Esophagus squamous epithelium (tissue), 5 donors: ENCODE results near the gene PCBD1. TPM values are rescaled to one million over a fixed set of nuclear protein-coding genes. Genes with fewer than 3 reads are reported as not detected.

Experiments
- DNase-seq: peaks from one replicate; lab custom pipeline; 2025; lab: John Stamatoyannopoulos, UW
- H3K27ac ChIP-seq, 4 donors: fragments of 200-600 bp; sonication (generic); one replicate each; pipeline ENCODE4 v1.5.1; 2016 to 2019; ENCODE audit warnings: mild to moderate bottlenecking in 1 of 4
- H3K27me3 ChIP-seq, 4 donors: fragments of 200-600 bp; sonication (generic); 1 replicate in 3 of 4; 2 replicates in 1 of 4; pipeline versions ENCODE4 v1.5.1 to v1.6.0; 2017 to 2021; ENCODE audit warnings: antibody characterized with exemption in 1 of 4
- H3K36me3 ChIP-seq, 3 donors: fragments of 200-600 bp; sonication (generic); one replicate each; pipeline ENCODE4 v1.5.1; 2016 to 2019
- H3K4me1 ChIP-seq, 3 donors: fragments of 200-600 bp; sonication (generic); one replicate each; pipeline ENCODE4 v1.5.1; 2017 to 2019
- H3K4me3 ChIP-seq, 4 donors: fragments of 200-600 bp; sonication (generic); 1 replicate in 3 of 4; 2 replicates in 1 of 4; pipeline ENCODE4 v1.5.1; 2016 to 2019; ENCODE audit warnings: mild to moderate bottlenecking in 2 of 4, moderate library complexity in 1 of 4
- H3K9me3 ChIP-seq, 3 donors: fragments of 200-600 bp; sonication (generic); one replicate each; pipeline ENCODE4 v1.5.1; 2016 to 2019
- POLR2A ChIP-seq, 4 donors: fragments of 450-650 bp; IDR thresholded peaks; one replicate each; pipeline ENCODE4 v1.6.1; 2017; ENCODE audit warnings: antibody characterized with exemption in 4 of 4, mild to moderate bottlenecking in 4 of 4, moderate library complexity in 3 of 4
- WGBS, 2 donors: methylation state at CpG; one replicate each; pipeline ENCODE4 v1.1.5; 2018; 5-methylcytosine and 5-hydroxymethylcytosine counted together
- intact Hi-C: fragments of 100-400 bp; cut with DNase I; formaldehyde crosslinking; loops from one replicate; pipeline ENCODE4 v1.15.0; 2022
- total RNA-seq, 4 donors: library from RNA; depleted of rRNA; stranded (reverse); fragments of >200 nt; gene quantifications; one replicate each; pipeline ENCODE4 v1.1.0, GENCODE V29; 2016
- TF ChIP-seq, protein P1 (sequence below), 6 experiments: fragments of 450-650 bp in 4 of 6; fragments of 200-600 bp in 2 of 6; sonication (generic) in 2 of 6; IDR thresholded peaks; one replicate each; pipeline ENCODE4 v1.5.1; 2016 to 2019; ENCODE audit warnings: antibody characterized with exemption in 6 of 6, mild to moderate bottlenecking in 4 of 6, moderate library complexity in 4 of 6
- donor health status: DM: yes; HTN: yes; CAD: no.

The PCBD1 gene
- total RNA-seq, 4 donors from 2014 or later = 26.2 to 56.3 (median 41.5) TPM

DNA sequence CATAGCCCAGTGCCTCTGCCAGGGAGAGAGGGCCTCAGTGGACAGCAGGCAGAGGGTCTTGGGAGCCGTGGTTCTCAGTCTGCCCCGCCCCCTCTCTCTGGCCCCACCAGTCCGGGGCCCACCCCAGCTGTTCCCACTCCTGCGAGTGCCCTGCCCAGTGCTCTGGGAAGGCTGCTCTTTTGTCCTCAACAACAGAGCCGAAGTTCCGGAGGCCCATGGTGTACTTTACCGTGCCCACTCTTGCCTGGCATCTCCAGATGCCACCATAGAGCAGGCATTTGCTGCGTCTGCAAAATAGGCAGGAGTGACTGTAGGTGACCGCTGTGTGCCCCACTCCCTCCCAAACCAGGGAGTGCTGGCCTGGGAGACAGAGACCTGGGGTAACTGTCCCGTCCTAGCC, 29.3 kb upstream of the PCBD1 start:
- Histone ChIP-seq H3K36me3 (no peaks in the 10 kb centered on the region), H3K27ac (no peak overlapping the region), H3K9me3 (no peaks in the 10 kb centered on the region), H3K27me3 (peaks cover 0 to 66% (median 0%) of the 10 kb centered on the region in 4 donors), H3K4me3 (no peak overlapping the region), H3K4me1 (peaks cover 0 to 17% (median 0%) of the 10 kb centered on the region in 3 donors)
- WGBS, 2 donors = 67 to 86% methylated on average over 1 to 2 of the region's 10 CpGs
- DNase-seq = no peak
- intact Hi-C loops = no loop called here
- no peak for TF ChIP-seq POLR2A (IDR thresholded peaks at IDR 0.05)
- TF ChIP-seq, protein P1, sequence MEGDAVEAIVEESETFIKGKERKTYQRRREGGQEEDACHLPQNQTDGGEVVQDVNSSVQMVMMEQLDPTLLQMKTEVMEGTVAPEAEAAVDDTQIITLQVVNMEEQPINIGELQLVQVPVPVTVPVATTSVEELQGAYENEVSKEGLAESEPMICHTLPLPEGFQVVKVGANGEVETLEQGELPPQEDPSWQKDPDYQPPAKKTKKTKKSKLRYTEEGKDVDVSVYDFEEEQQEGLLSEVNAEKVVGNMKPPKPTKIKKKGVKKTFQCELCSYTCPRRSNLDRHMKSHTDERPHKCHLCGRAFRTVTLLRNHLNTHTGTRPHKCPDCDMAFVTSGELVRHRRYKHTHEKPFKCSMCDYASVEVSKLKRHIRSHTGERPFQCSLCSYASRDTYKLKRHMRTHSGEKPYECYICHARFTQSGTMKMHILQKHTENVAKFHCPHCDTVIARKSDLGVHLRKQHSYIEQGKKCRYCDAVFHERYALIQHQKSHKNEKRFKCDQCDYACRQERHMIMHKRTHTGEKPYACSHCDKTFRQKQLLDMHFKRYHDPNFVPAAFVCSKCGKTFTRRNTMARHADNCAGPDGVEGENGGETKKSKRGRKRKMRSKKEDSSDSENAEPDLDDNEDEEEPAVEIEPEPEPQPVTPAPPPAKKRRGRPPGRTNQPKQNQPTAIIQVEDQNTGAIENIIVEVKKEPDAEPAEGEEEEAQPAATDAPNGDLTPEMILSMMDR (IDR thresholded peaks at IDR 0.05) = no peak

DNA sequence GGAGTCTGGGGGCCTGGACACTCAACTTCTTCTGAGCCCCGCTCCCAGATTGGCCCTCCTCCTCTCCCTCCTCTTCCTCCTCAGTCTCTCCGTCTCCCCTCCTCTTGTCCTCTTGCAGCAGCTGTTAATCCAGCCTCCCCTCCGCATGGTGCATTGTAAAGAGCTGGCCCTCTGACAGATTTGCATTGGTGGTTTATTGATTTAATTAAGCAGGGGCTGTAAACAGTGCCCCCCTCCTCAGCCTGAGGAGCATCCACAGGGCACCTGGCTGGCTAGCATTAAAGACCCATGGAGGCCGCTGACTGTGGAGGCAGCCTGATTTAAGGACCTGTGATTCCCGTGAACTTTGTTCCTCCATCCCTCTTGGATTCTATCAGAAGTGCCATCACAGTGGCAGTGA, 28.9 kb upstream of the PCBD1 start:
- Histone ChIP-seq H3K27me3 (peaks cover 0 to 62% (median 0%) of the 10 kb centered on the region in 4 donors), H3K9me3 (no peaks in the 10 kb centered on the region), H3K27ac (no peak overlapping the region), H3K36me3 (no peaks in the 10 kb centered on the region), H3K4me1 (peaks cover 0 to 17% (median 0%) of the 10 kb centered on the region in 3 donors), H3K4me3 (no peak overlapping the region)
- 70 to 75% methylated on average over 4 to 5 of the region's 5 CpGs for WGBS, 2 donors
- DNase-seq = no peak
- intact Hi-C loops = no loop called here
- no peak for TF ChIP-seq POLR2A (IDR thresholded peaks at IDR 0.05)
- TF ChIP-seq, protein P1 (IDR thresholded peaks at IDR 0.05) = no peak

DNA sequence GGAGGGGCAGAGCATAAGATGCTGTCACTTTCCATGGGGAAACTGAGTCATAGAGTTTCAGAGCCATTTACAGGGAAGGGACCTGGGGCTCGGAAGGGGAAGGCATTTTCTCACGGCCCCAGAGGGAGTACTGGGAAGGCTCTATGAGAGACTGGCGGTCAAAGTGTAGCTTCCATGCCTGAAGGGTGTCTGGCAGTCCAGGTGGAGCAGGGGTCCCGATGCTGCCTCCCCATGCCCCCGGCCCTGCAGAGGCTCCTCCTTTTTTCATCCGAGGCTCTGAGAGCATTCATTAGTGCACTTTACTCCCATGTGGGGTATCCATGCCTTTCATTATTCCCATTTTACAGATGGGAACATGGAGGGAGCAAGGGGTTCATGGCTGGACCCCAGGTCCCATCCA, 27.9 kb upstream of the PCBD1 start:
- no peak for DNase-seq
- Histone ChIP-seq H3K36me3 (no peaks in the 10 kb centered on the region), H3K27ac (no peak overlapping the region), H3K9me3 (no peaks in the 10 kb centered on the region), H3K27me3 (peaks cover 0 to 57% (median 0%) of the 10 kb centered on the region in 4 donors), H3K4me3 (no peak overlapping the region), H3K4me1 (peaks cover 0 to 17% (median 0%) of the 10 kb centered on the region in 3 donors)
- WGBS, 2 donors = 89 to 93% methylated on average over 6 of the region's 6 CpGs
- intact Hi-C loops = no loop called here
- TF ChIP-seq, protein P1 (IDR thresholded peaks at IDR 0.05) = no peak
- TF ChIP-seq POLR2A (IDR thresholded peaks at IDR 0.05) = no peak

DNA sequence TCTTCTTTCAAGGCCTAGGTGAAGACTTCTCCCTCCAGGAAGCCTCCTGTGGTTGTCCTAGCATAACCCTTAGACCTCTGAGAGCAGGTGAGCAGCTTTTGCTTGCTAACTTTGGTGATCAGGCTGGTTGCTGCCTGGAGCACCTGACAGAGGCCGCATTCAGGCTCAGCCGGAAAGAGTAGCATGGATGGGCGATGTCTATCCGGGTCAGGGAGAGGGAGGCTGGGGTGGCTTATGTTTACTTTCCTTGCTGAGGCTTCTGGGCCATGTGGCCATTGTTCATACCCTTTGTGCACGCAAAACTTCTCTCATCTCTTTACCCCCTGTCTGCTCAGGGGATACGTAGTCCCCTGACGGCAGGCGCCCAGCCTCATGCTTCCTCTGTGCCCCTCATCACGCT, 27.4 kb upstream of the PCBD1 start:
- no peak overlapping the region for H3K27ac ChIP-seq
- H3K9me3 ChIP-seq = no peaks in the 10 kb centered on the region
- TF ChIP-seq, protein P1 (IDR thresholded peaks at IDR 0.05) = no peak
- TF ChIP-seq POLR2A (IDR thresholded peaks at IDR 0.05) = no peak
- H3K4me1 ChIP-seq = peaks cover 0 to 14% (median 0%) of the 10 kb centered on the region in 3 donors
- no peak overlapping the region for H3K4me3 ChIP-seq
- intact Hi-C loops = no loop called here
- peaks cover 0 to 58% (median 0%) of the 10 kb centered on the region in 4 donors for H3K27me3 ChIP-seq
- no peaks in the 10 kb centered on the region for H3K36me3 ChIP-seq
- 89 to 93% methylated on average over 8 to 9 of the region's 9 CpGs for WGBS, 2 donors
- DNase-seq = no peak

DNA sequence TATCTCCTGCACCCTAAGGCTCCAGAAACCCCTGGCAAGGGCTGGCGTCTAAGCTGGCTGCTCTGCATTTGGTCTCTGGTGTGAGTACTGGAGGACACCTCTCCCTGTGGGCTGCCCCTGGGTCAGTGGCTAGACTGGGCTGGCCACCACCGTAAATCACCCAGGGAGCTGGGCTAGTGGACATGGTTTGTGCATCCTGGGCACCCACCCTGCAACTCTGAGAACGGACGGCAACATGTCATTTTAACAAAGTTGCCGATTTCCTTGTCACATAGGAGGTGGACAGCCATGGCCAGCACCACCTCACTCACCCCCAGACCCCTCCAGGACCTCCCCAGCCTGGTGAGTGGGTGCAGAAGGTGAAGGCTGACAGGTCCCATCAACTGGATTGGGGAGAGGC, 26.8 kb upstream of the PCBD1 start:
- no peaks in the 10 kb centered on the region for H3K36me3 ChIP-seq
- TF ChIP-seq, protein P1 (IDR thresholded peaks at IDR 0.05) = no peak
- TF ChIP-seq POLR2A (IDR thresholded peaks at IDR 0.05) = no peak
- H3K4me3 ChIP-seq = no peak overlapping the region
- peaks cover 0 to 54% (median 0%) of the 10 kb centered on the region in 4 donors for H3K27me3 ChIP-seq
- H3K27ac ChIP-seq = no peak overlapping the region
- DNase-seq = no peak
- no peaks in the 10 kb centered on the region for H3K9me3 ChIP-seq
- intact Hi-C loops = no loop called here
- H3K4me1 ChIP-seq = peaks cover 0 to 8% (median 0%) of the 10 kb centered on the region in 3 donors
- 75 to 94% methylated on average over 3 of the region's 5 CpGs for WGBS, 2 donors
